GM19193 (cell line): ENCODE results near the gene CELSR1.

Source experiments
- POLR2A ChIP-seq: IDR thresholded peaks from 4 replicates; pipeline ENCODE4 v1.6.1; 2011; ENCODE audit not compliant: insufficient read depth, insufficient read length; ENCODE audit errors: extremely low read depth

The CELSR1 gene

DNA sequence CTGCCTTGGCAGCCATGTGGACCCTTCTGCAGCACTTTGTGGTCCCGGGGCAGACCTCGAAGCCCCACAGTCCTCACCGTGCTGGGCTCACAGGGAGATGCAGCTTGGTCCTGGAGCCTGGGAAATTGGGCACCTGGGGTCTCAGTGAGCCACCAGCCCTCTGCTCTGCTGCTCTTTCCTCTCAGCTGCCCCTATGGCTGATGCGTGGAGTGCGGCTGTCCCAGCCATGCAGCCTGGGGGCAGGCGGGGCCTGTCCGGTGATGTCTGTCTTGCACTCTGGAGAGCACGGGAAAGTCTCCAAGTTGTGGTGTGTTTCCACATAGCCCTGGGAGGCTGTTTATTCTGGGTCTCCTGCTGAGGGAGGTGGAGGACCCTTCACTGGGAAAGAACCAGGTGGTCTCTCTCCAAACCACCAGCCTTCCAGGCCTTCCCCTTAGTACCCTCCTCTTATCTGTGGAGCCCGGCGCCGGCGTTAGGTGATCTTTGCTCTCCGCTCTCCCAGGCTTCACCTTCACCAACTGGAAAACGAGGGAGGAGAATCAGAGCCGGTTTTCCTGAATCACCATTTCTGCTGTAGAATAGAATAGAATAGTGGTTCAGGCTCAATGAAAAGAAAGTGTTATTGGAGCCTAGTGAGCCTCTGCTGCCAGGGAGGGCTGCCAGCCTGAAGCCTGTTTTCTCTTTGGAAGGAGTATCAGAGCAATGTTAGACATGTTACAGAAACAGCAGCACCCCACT, 41.6 kb upstream of the CELSR1 start:
- TF ChIP-seq POLR2A, result no peak

DNA sequence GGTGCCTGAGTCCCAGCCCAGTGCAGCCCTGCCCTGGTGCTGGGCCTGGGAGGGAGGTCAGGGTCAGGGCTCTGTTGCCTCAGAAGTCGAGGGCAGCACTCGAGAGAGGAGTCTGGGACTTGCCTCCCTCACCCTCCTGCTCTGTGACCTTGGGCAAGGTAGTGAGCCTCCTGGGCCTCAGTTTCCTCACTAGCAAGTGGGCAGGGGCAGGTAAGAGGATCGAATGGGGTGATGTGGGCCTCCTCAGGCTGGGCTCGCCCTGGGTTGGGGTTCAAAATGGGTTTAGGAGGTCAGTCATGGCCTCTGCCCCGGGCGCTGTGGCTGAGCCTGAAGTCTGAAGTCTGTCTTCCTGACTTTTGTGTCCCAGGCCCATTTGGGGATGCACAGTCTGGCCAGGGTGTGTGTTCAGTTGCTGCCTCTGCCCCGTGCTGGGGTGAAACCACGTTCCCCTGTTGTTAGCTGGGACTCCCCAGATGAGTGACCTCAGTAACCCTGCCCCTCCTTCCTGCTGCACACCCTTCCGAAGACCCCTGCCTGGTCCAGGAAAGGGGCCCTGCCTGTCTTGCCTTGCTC, 40.9 kb upstream of the CELSR1 start:
- TF ChIP-seq POLR2A, result no peak

- TF ChIP-seq POLR2A, result no peak
Observed at GRCh38 chr22:46577368-46578249, 40.2 kb upstream of the CELSR1 start.

DNA sequence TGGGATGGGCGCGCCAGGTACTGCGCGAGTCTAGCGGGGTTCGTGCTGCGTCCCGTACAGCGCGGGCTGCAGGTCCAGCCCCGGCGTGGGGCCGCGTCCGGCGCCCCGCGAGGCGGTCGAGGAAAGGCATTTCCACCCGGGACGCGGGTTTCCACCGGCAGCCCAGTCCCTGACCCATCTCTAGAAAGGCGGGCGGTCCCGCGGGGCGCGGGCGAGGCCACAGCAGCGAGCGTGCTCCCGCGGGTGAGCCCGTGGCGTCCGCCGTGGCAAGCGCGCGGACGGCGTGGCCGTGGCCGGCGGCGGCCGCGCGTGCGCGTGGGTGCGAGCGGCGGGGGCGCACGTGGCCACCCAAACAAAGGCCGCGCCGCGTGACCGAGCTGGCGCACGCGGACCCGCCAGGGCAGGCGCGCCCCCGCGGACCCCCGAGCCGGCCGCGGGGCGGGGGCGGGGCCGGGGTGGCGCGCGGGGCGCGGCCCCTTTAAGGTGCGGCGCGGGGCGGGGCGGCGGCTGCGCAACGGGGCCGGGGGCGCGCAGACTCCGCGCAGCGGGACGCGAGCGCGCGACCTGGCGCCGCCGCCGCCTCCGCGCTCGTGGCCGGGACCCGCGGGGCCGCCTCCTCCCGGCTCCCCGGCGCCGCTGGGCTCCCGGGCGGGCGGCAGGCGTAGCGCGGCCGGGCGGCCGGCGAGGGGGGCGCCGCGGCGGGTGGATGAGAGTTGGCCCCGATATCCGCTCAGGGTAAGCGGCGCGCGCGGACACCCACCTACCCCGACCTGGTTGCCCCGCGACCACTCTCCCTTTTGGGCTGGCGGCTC, 39.3 kb upstream of the CELSR1 start:
- TF ChIP-seq POLR2A, result no peak

DNA sequence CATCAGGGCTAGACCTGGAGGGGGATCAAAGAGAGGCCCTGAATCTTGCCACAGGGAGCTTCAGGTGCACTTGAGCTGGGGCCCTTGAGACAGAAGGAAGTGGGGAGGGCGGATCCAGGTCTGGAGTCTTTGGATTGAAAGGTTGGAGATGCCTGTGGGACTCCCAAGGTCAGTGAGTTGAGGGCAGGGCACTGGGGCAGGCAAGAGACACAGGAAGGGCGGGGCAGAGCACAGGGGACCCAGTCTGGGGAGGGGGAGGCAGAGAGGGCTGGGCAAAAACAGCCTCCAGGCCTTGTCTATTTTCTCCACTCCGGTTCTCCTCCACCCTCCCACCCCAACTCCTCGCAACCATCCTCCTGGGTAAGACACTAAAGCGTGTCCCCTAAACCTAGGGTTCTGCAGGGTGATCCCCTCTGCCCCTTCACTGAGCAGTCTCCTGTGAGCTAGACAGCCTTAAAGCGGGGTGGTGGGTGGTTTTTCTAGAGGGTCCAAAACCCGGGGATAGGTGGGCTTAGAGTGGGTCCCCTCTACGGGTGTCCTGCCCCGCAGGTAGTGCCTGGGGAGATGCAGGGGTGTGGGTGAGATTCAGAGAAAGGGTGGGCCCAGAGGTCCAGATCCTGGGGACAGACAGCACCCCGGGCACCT, 38.6 kb upstream of the CELSR1 start:
- TF ChIP-seq POLR2A, result no peak

- TF ChIP-seq POLR2A, result no peak
Observed at GRCh38 chr22:46574993-46575910, 37.8 kb upstream of the CELSR1 start.

GRCh38 chr22:46574438-46574992, 37.1 kb upstream of the CELSR1 start:
- TF ChIP-seq POLR2A, result no peak

GRCh38 chr22:46573781-46574437, 36.5 kb upstream of the CELSR1 start:
- no peak for TF ChIP-seq POLR2A

DNA sequence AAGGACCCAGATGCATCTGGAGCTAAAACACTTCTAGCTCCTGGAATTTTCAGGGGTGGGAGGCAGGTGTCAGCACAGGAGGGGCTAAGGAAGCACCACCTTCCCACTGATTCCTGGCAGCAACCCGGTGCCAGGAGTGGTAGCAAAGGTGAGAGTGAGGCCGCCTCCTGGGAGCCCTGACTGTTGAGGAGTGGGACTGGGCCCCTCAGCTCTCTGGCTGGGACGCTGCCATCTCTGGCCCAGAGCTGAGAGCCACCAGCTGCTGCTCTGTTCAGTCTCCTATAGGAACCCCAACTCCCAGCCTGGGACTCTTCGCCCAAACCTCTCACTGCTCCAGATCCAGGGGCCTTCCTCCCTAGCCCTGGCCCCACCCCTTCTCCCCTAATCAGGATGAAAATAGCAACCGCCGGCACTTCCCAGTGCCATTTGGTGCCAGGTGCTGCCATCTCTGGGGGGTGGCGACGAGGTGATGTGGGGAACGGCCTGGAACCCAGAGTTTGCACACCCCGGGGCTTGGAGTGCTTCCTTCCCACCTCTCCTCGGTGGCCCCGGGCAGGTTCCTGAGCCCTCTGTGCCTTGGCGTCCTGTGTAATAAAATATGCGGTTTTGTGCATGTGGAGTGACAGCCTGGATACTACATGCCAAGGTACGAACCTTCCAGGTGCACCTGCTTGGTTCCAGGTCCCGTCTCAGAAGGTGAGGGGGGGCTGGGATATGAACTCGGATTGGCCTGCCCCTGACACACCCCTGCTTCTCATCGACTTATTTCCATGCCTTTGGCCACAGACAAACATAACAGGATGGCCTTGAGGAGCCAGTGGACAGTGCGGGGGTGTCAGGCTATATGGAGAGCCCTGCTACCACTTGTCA, 35.7 kb upstream of the CELSR1 start:
- no peak for TF ChIP-seq POLR2A

GRCh38 chr22:46571642-46572250, 34.3 kb upstream of the CELSR1 start:
- no peak for TF ChIP-seq POLR2A

DNA sequence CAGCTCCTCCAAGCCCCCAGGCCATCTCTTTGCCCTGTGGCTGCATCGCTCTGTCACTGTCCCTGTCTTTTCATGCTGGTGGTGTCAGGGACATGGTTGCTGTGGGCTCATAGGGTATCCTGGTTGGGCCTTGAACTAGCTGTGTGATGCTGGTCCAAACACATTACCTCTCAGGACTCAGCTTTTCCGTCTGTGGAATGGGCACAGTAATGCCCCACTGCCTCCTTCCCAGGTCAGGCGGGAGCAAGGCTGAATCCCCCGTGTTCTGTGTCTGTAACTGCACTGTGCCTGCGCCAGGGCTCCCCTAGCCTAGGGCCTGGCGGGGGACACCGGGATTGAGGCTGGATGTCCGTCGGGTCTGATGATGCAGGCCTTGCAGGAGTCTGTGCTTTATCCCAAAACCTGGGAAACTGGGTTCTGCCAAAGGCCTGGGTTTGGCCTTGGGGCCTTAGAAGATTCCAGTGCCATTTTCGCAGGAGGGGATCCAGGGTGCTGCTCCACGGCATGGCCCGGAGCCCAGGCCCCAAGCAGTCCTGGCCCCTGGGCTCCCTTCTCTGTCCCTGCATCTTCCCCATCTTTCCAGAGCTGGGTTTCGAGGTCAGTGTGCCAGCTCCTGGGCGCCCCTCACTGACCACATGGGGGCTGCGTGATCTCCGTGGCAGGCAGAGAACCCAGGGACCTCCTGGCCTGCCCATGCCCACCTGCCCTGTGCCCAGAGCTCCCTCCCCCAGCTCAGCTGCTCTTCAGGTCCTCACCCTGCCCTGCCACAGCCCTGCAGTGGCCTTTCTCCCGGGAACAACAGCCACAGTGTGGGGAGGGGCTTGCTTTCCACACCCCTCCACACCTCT, 32.7 kb upstream of the CELSR1 start:
- no peak for TF ChIP-seq POLR2A
